GM18517 (cell line): ENCODE data around the gene PPP6R1.

Experiments
- ATAC-seq: cut with Tn5 transposase; IDR thresholded peaks from one replicate; pipeline ENCODE4 v1.9.1; 2021; ENCODE audit warnings: mild to moderate bottlenecking, moderate library complexity; ENCODE audit not compliant: unreplicated experiment

Gene PPP6R1

GRCh38 chr19:55246462-55247451 lies 12.1 kb downstream of the PPP6R1 start:
- no peak for ATAC-seq

- ATAC-seq = no peak
Observed at GRCh38 chr19:55245236-55245904, 13.4 kb downstream of the PPP6R1 start.

GRCh38 chr19:55244004-55244680 lies 14.7 kb downstream of the PPP6R1 start:
- ATAC-seq = no peak

- ATAC-seq = no peak
Observed at GRCh38 chr19:55242517-55242916, 16.3 kb downstream of the PPP6R1 start.

GRCh38 chr19:55241935-55242464 lies 16.8 kb downstream of the PPP6R1 start:
- ATAC-seq = no peak

- no peak for ATAC-seq
Observed at GRCh38 chr19:55241143-55241934, 17.5 kb downstream of the PPP6R1 start.

- no peak for ATAC-seq
Observed at GRCh38 chr19:55240713-55241020, 18.1 kb downstream of the PPP6R1 start.

GRCh38 chr19:55239004-55239403 lies 19.8 kb downstream of the PPP6R1 start:
- no peak for ATAC-seq

- no peak for ATAC-seq
Observed at GRCh38 chr19:55238030-55238429, 20.8 kb downstream of the PPP6R1 start.

- ATAC-seq = no peak
Observed at GRCh38 chr19:55232986-55233385, 25.8 kb downstream of the PPP6R1 start.

GRCh38 chr19:55232286-55232602 lies 26.6 kb downstream of the PPP6R1 start:
- no peak for ATAC-seq

- no peak for ATAC-seq
Observed at GRCh38 chr19:55231391-55232285, 27.2 kb downstream of the PPP6R1 start.

- no peak for ATAC-seq
Observed at GRCh38 chr19:55230780-55231179, 28.0 kb downstream of the PPP6R1 start.

- no peak for ATAC-seq
Observed at GRCh38 chr19:55230329-55230728, 28.5 kb downstream of the PPP6R1 start.

GRCh38 chr19:55229789-55230182 lies 29.0 kb downstream of the PPP6R1 start:
- no peak for ATAC-seq

GRCh38 chr19:55229145-55229788 lies 29.6 kb downstream of the PPP6R1 start:
- ATAC-seq = no peak

GRCh38 chr19:55228403-55229031 lies 30.3 kb downstream of the PPP6R1 start, which contains the start of gene TMEM86B:
TSS of gene TMEM86B (minus strand) at chr19:55228763. CDS start at chr19:55228741, 22 bp downstream.
- no peak for ATAC-seq

GRCh38 chr19:55228015-55228391 lies 30.8 kb downstream of the PPP6R1 start:
- no peak for ATAC-seq
